GM21526 (cell line): ENCODE data around the gene C1QTNF9.
"Not testable (repeated sequence)": the region's sequence is repeated elsewhere in the genome, so short reads cannot be mapped to it uniquely, and the experiment has no call there.

Source experiments
- ATAC-seq: cut with Tn5 transposase; IDR thresholded peaks from one replicate; pipeline ENCODE4 v1.9.1; 2021; ENCODE audit warnings: moderate library complexity; ENCODE audit not compliant: unreplicated experiment, low FRiP score

The C1QTNF9 gene

GRCh38 chr13:24359252-24359651 is 49.9 kb downstream of the C1QTNF9 start:
- not testable (repeated sequence) for ATAC-seq

GRCh38 chr13:24360106-24360505 is 50.7 kb downstream of the C1QTNF9 start:
- no peak for ATAC-seq

DNA sequence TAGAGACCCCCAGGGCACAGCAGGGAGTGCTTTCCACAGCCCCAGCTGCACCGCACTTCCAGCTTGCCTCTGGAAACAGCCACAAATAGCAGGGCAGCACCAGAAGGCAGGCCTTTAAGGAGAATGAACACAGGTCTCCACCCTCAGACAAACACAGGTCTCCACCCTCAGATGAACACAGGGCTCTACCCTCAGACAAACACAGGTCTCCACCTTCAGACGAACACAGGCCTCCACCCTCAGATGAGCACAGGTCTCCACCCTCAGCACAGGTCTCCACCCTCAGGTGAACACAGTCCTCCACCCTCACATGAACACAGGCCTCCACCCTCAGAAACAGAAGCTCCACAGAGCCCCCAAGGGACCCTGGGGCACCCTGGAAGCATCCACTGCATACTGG is 51.7 kb downstream of the C1QTNF9 start:
- ATAC-seq = no peak

GRCh38 chr13:24361852-24362366 is 52.5 kb downstream of the C1QTNF9 start:
- ATAC-seq = no peak

- ATAC-seq = no peak
Measured at GRCh38 chr13:24362435-24362952, 53.1 kb downstream of the C1QTNF9 start.

DNA sequence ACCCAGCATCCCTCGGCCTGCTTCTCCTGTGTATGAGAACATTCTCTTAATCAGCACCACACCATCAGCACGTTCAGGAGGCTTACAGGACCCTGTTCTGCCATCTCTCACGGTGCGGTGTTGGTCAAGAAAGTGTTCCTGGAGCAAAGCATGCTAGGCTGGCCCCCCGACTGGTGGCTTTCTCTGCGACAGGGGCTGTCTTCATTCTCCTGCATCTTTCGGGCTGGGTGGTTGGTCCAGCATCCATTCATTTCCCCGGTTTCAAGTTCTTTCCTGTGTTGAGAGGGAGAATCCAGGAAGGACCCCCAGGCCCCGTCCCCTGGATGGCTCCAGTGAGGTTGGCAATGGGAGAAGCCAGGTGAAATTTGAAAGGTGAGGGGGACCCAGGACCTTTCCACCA is 55.8 kb downstream of the C1QTNF9 start:
- ATAC-seq = no peak

DNA sequence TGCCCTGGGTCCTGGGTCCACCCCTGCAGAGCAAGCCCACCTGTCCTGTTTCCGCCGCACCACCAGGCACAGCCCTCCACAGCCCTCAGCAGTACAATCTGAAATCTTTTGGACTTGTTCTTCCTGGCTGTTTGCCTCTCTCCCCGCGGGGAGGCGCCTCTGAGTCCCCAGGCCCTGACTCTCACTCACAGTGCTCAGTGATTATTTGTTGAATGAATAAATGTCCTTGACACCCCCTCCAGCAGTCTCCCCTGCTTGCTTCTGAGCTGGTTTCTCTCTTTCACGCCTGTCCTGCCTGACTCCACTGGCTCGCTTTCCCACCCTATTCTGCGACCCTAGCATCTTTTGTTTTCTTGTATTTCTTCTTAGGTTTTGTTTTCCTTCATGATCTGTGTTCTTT is 56.9 kb downstream of the C1QTNF9 start:
- ATAC-seq = not testable (repeated sequence)

- ATAC-seq = not testable (repeated sequence)
Measured at GRCh38 chr13:24371273-24371672, 61.9 kb downstream of the C1QTNF9 start.
